ENCODE data around the gene MEF2A. TPM values are rescaled to one million over a fixed set of nuclear protein-coding genes. Genes with fewer than 3 reads are reported as not detected.

MEF2A gene
- total RNA-seq, 1 experiment from 2014 or later = 30.7 TPM

- TF ChIP-seq AFF4 (CRISPR knock-in tag; IDR thresholded peaks at IDR 0.05; ENCODE audit: borderline replicate concordance) (no peak), FOXK1 (CRISPR knock-in tag; IDR thresholded peaks at IDR 0.05) (no peak), MLX (CRISPR knock-in tag; IDR thresholded peaks at IDR 0.05) (no peak), ELF4 (CRISPR knock-in tag; IDR thresholded peaks at IDR 0.05; ENCODE audit: low read depth) (no peak), PREB (CRISPR knock-in tag; IDR thresholded peaks at IDR 0.05; ENCODE audit: borderline replicate concordance) (no peak), ATF1 (CRISPR knock-in tag; IDR thresholded peaks at IDR 0.05) (no peak), ETV6 (CRISPR knock-in tag; IDR thresholded peaks at IDR 0.05) (no peak)
These were observed 143.6 kb downstream of the MEF2A start (continued) for GRCh38 chr15:99709243-99709986.

GRCh38 chr15:99711625-99712024 lies 145.8 kb downstream of the MEF2A start:
- POLR2A ChIA-PET = no interaction called here
- no peak overlapping the region for H3K4me3 Mint-ChIP-seq
- no peaks in the 10 kb centered on the region for H3K27me3 Mint-ChIP-seq (ENCODE audit: low read depth)
- H3K36me3 Mint-ChIP-seq = peaks cover 27% of the 10 kb centered on the region
- TF ChIP-seq ATF1 (CRISPR knock-in tag; IDR thresholded peaks at IDR 0.05) (no peak), FOXP1 (CRISPR knock-in tag; IDR thresholded peaks at IDR 0.05; ENCODE audit: borderline replicate concordance) (no peak), ARID4B (CRISPR knock-in tag; IDR thresholded peaks at IDR 0.05; ENCODE audit: borderline replicate concordance) (no peak), ZNF232 (CRISPR knock-in tag; IDR thresholded peaks at IDR 0.05) (no peak), ERG (CRISPR knock-in tag; IDR thresholded peaks at IDR 0.05) (no peak), ZNF263 (CRISPR knock-in tag; IDR thresholded peaks at IDR 0.05; ENCODE audit: low read depth) (no peak), PRRX2 (CRISPR knock-in tag; IDR thresholded peaks at IDR 0.05) (no peak), ZBTB21 (CRISPR knock-in tag; IDR thresholded peaks at IDR 0.05; ENCODE audit: borderline replicate concordance) (no peak), GTF2I (CRISPR knock-in tag; conservative IDR thresholded peaks at IDR 0.05) (no peak), GRHL2 (CRISPR knock-in tag; IDR thresholded peaks at IDR 0.05; ENCODE audit: insufficient replicate concordance, severe bottlenecking) (no peak), TCF7 (CRISPR knock-in tag; IDR thresholded peaks at IDR 0.05; ENCODE audit: low read depth) (no peak), FOXP4 (CRISPR knock-in tag; IDR thresholded peaks at IDR 0.05) (no peak), MAX (CRISPR knock-in tag; IDR thresholded peaks at IDR 0.05) (no peak)
- peaks cover 14% of the 10 kb centered on the region for H3K4me1 Mint-ChIP-seq
- ATAC-seq (no peak), DNase-seq (ENCODE audit: low spot score) (no peak)
- 0 out of 2 replicates have a peak overlapping the region, but pooled peaks have one; percentile 4 for H3K27ac Mint-ChIP-seq
- no peaks in the 10 kb centered on the region for H3K9me3 Mint-ChIP-seq
- CTCF ChIA-PET = interaction anchor here (0.7 kb wide), 1 partner anchor 22 kb away, joined by 3 read pairs; the partner anchor contains the start of gene LYSMD4
